ENCODE data around the gene NPL.

NPL gene

DNA sequence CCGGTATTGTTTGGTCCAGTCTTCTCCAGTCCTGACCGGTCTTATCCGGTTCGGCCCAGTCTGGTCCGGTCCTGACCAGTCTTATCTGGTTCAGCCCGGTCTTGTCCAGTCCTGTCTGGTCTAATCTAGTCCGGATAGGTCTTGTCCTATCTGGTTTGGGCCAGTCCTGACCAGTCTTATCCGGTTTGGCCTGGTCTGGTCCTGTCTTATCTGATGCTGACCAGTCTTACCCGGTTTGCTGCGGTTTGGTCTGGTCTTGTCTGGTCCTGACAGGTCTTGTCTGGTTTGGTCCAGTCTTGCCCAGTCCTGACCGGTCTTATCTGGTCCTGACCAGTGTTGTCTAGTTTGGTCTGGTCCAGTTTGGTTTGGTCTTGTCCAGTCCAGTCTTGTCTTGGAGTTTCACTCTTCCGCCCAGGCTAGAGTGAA is 79.7 kb downstream of the NPL start:
- no peak for DNase-seq (ENCODE audit: low read depth)

DNA sequence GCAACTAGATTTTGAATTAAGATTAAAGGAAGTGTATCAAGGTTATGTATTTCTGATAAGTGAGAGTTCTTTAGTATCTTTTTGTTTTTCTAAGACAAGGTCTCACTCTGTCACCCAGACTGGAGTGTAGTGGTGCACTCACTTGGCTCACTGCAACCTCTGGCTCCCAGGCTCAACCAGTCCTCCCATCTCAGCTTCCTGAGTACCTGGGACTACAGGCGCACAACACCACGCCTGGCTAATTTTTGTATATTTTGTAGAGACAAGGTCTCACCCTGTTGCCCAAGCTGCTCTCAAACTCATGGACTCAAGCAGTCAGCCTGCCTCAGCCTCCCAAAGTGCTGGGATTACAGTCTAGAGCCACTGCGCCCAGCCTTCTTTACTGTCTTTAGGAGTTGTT is 83.3 kb downstream of the NPL start:
- no peak for DNase-seq (ENCODE audit: low read depth)

DNA sequence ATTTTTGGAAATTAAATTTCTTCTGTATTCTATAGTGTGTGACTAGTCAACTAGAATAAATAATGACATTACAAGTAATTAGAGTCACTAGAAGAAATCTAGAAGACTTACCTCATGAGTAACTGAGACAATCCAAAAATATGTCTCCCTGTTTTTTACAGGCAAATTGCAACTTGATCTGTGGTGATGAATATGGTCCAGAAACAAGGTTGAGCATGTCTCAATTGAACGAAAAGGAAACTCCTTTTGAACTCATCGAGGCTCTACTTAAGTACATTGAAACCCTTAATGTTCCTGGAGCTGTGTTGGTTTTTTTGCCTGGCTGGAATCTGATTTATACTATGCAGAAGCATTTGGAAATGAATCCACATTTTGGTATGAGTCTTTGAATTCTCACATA is 86.3 kb downstream of the NPL start:
- DNase-seq (ENCODE audit: low read depth), result no peak

DNA sequence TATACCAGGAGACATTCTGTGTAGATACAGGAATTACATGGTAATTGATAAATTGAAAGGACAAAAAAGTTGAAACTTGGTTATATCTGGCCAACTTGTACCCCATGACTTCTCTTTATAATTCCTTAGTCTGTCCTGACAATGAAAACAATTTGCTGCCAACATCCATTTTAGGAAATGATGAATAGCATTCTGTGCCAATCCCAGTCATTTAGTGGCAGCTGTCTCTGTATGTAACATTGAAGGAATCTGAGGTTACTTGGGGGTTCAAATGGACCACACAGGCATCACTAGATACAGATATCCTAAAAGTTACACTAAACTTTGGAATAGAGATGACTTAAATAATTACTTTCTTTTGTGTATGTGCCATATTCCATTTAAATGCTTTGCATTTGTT is 87.8 kb downstream of the NPL start:
- DNase-seq (ENCODE audit: low read depth), result no peak

DNA sequence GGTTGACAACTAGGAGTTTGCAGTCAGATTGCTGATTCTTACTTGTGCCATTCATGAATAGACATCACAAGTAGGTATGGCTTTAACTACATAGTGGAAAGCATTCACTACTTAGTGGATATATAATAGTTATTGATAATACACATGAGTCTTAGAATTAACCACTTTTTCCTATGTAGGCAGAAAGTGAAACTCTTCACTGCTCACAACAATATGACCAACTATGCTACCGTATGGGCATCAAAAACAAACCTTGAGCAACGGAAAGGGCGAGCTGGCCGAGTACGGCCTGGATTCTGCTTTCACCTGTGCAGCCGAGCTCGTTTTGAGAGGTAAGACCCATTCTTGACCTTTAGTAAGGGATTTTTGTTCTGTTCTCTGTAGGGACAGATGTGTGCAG is 88.3 kb downstream of the NPL start:
- no peak for DNase-seq (ENCODE audit: low read depth)

Data from HS-27A (cell line).